NAMALWA (cell line): ENCODE data around the gene FMO2.

Experiments used
- DNase-seq: peaks from one replicate; pipeline ENCODE4 v3.0.0-alpha.2; 2015; ENCODE audit warnings: low spot score

The FMO2 gene

DNA sequence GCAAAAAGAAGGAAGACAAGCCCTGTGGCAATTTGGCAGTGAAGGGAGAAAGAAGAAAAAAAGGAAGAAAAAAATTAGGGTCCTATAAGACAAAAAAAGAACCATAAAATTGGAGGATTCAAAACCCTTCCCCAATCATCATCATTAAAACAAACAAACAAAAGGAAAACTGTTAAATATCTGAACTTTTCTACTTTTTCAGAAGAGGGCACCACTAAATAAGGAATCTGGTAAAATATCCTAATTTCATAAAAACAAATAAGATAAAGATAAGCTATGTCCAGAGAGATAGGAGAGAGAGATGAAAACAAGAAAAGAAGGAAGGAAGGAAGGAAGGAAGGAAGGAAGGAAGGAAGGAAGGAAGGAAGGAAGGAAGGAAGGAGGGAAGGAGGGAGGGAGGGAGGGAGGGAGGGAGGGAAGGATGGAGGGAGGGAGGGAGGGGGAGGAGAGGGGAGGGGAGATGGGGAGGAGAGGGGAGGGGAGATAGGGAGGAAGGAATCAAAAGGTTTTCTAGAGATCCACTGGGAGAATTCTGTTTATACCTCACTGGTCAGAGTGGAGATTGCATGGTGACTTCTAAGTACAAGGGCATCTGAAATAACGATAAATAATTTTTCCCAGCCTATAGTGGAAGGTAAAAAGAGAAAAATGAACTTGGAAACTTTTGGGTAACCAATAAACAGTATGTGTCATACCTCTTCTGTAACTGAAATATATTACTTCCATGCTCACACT lies 10.4 kb upstream of the FMO2 start:
- DNase-seq: no peak

- no peak for DNase-seq
Observed at GRCh38 chr1:171177261-171177660, 7.8 kb upstream of the FMO2 start.

DNA sequence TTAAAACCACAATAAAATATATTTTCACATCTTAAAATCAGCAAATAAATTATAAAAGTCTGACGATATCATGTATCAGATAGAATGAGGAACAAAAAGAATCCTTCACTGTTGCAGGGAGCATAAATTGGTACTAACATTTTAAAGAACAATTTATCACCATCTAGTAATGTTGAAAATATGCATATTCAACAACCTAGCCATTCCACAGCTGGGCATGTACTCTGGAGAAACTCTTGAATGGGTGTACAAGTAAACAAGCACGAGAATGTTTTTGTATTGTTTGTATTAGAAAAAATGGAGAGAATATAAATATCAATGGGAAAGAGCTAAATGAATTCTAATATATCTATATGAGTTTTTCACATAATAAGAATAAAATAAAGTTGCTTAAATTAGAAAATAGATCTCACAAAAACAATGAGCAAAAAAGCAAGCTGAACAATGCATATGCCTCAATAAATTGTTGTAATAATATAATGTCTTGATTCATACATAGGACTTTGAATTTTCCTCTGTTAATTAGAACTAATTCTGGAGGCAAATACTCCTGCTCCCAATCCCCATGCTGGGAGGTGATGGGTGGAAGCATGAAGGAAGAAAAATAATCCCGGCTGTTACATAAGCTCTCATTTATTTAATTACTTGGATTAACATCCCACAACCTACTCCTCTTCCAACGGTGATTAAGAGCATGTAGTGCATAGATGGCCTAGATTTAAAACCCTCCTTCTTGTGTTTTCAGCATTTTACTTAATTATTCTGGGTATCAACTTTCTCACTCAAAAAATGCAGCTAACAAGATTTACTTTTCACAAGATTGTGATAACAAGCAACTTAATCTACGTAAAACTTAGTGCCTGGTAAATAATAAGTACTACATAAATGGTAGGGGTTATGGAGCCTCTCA lies 5.5 kb upstream of the FMO2 start:
- DNase-seq: no peak

DNA sequence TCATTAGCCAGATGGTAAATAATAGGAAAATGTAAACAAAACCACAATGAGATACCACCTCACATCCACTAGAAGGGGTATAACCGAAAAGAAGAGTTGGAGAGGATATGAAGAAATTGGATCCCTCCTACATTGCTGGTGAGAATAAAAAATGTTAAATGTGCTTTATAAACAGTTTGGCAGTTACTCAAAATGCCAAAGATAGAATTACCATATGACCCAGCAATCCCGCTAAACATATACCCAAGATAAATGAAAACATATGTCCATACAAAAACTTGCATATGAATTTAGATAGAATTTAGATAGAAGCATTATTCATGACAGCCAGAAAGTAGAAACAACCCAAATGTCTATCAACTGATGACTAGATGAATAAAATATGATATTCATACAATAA lies 4.4 kb upstream of the FMO2 start:
- DNase-seq: no peak

- DNase-seq: peak; percentile 70
Observed at GRCh38 chr1:171188388-171189266, 3.5 kb downstream of the FMO2 start.

GRCh38 chr1:171191992-171192391 lies 6.9 kb downstream of the FMO2 start:
- no peak for DNase-seq

DNA sequence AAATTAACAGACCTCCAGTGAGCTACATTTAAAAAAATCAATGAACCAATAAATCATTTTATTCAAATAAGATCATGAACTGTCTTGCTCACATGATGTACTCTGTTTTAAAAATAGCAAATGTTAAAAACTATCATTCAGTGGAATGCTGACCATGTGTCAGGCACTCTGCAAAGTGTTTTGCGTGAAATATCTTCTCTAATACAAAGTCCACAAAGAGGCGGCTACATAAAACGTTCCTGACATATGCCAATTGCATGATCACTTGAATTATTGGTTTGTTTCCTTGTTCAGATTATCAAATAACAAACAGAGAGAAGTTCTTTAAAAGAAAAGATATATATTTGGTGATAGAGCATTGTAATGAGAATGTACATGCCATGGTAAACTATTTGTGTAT lies 10.7 kb downstream of the FMO2 start:
- DNase-seq: no peak

DNA sequence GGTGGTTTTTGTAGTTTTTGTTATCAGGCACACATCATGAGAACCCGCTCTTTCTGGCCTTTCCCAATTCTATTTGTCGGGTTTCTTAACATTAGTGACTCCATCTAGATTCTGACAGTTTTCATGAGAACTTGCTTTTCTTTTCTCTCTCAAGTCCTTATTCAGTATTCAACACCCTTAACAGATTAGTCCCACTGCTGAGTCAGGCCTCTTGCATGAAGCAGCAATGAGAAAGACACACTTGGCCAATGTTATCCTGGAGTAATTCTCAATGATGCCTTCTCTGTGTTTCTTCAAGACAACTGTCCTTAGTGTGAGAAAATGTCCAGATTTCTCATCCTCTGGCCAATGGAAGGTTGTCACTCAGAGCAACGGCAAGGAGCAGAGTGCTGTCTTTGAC lies 11.3 kb downstream of the FMO2 start:
- DNase-seq: no peak

GRCh38 chr1:171198081-171198480 lies 13.0 kb downstream of the FMO2 start:
- DNase-seq: no peak

DNA sequence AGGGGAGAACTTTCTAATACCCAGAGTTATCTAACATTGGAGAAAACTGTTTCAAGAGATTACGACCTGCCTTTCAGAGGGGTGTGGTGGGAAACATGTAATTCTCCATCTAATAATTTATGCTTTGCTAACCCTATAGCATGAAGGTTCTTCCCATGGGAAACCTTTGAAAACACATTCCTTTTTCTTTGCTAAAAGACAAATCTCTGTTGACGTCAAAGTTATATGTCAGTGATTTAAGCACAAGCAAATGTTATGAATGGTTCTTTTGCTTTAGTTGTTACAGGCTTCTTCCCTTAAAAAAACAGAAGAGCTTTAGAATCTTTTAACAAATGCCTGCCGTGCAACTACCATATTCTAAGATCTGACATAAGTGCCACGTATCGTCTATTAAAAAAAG lies 19.2 kb downstream of the FMO2 start:
- no peak for DNase-seq

- no peak for DNase-seq
Observed at GRCh38 chr1:171206204-171206977, 21.3 kb downstream of the FMO2 start.

DNA sequence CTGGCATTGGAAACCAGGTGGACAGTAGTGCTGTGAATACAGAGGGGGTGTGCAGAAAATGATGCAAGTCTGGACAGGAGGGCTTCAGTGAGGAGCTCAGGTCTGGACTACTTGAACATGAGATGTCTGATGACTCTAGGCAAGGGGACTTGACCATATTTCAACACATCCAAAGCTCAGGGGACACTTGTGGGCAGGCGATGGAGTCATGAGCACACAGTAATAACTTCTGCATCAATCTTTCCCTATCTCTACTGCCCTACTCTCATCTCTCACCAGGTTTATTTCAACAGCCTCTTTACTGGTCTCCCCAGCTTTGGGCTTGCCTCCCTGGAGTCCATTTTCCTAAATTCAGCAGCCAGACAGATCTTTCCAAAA lies 21.9 kb downstream of the FMO2 start:
- DNase-seq: no peak

DNA sequence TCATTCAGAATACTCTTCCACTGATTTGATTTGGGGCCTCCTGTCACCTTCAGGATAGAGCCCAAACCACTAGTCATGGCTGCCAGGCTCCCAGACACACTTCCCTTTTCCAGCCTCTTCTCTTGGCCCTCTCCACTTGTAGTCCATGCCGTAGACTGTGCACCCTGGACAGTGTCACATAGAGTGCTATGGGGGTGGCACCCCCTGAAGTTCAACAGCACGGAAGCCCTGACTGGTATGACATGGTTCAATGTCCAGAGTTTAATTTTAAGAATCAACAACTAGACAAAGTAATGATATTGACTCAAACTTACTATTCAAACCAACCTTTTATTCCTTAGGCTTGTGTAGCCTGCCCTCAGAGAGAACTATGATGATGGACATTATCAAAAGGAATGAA lies 22.3 kb downstream of the FMO2 start:
- DNase-seq: no peak

GRCh38 chr1:171210355-171210754 lies 25.3 kb downstream of the FMO2 start:
- no peak for DNase-seq

- DNase-seq: peak; percentile 56
Observed at GRCh38 chr1:171212607-171213351, 27.7 kb downstream of the FMO2 start.

DNA sequence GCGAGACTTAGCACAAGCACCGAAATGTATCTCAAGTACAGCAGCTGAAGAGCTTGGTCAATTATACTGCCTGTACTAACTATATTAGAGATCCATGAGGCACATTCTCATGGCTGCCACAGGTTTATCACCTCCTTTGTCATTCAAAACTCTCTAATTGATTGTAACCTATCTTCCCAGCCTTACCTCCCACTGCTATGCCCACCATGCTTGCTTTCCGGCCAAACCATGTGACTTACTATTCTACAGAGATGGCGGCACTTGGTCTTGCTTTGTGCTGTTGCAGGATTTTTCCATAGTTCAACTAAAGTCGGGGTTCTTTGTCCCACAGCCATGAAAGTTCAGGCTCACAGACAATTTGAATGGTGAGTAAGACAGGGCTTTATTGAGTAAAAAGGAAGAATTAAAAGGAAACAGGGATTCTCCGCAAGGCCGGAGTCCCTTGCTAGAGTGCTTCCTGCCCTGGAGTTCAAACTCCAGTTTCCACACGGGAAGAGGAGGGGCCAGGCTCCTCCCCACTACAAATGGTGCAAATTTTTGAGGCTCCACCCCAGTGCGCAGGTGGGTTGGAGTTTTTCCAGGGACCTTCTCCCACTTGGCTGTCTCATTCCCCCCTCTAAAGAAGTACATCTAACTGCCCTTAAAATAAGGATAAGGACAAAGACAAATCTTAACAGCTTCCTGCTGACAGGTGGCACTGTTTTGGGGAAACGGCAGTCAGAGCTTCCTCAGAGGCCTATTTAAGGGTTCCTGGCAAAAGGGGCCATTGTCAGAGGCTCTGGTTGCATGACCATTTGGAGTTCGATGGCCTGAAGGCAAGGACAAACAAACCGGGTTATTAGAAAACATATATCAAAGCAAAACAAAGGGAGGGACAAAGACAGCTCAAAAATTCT lies 28.7 kb downstream of the FMO2 start:
- DNase-seq: no peak

- DNase-seq: no peak
Observed at GRCh38 chr1:171217658-171218443, 32.8 kb downstream of the FMO2 start.

GRCh38 chr1:171218661-171219060 lies 33.6 kb downstream of the FMO2 start:
- no peak for DNase-seq
